UCSD-AML1 (cell line): ENCODE data around the gene LMBRD1.
A peak's percentile ranks its signal among the peaks of the same experiment; 100 is the strongest.
"Not testable (repeated sequence)": the region's sequence is repeated elsewhere in the genome, so short reads cannot be mapped to it uniquely, and the experiment has no call there.

Experiments used
- DNase-seq: peaks from one replicate; lab custom pipeline; 2025; ENCODE audit not compliant: unreplicated experiment; lab: John Stamatoyannopoulos, UW

The LMBRD1 gene

DNA sequence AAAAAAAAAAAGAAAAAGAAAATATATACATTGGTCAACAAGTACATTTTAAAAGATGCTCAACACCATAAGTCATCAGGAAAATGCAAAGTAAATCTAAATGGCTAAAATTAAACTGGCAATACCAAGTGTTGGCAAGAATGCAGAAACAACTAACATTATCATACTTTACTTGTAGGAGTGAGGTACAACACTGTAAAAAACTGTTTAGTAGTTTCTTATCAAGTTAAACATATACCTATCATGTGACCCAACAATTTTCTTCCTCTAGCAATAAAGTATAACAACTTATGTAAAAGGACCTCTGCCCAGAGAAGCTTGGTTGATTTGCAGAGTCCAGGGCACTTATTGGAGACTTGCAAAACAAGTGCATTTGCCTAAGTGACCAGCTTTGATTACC, 40.4 kb downstream of the LMBRD1 start:
- DNase-seq: no peak

DNA sequence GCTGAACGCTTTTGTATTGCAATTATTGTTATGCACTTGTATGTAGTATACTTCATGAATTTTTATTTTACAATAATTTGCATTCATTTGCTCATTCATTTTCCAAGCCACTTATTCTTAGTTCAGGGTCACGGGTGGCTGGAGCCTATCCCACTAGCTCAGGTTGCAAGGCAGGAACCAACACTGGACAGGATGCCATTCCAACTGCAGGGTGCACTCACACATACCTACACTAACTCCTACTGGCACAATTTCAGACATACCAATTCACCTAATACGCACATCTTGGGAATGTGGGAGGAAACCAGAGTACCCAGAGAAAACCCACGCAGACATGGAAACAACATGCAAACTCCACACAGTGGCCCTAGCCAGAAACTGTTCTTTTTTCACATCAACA, 61.8 kb downstream of the LMBRD1 start:
- no peak for DNase-seq

DNA sequence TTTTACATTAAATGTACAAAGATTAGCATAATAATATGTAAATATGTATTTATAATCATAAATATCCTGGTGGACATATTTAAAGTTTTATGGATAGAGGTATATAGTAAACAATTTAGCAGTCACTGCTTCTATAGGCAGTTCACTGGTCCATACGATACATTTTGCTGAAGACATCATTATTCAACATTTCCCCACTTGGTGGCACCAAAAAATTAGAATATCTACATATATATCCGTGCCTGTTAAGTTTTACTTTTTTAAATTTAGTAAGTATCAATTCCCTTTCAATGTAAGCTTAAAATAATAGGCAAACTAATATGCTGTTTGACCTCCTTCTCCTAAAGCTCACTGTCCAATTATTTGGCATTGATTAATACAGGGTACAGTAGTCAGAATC, 64.2 kb downstream of the LMBRD1 start:
- no peak for DNase-seq

DNA sequence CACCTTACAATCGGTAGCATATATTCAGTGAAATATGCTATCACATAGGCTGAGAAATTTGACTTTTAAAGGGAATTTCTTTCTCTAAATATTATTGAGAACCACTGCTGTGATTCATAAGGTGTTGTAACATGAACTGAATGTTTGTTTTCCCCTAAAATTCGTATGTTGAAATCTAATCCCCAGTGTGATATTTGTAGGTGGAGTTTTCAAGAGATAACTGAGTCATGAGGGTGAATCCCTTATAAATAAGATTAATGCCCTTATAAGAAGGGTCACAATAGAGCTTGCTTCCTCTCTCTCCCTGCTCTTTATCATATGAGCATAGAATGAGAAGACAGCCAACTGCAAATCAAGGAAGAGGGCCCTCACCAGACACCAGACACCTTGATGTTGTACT, 64.8 kb downstream of the LMBRD1 start:
- no peak for DNase-seq

DNA sequence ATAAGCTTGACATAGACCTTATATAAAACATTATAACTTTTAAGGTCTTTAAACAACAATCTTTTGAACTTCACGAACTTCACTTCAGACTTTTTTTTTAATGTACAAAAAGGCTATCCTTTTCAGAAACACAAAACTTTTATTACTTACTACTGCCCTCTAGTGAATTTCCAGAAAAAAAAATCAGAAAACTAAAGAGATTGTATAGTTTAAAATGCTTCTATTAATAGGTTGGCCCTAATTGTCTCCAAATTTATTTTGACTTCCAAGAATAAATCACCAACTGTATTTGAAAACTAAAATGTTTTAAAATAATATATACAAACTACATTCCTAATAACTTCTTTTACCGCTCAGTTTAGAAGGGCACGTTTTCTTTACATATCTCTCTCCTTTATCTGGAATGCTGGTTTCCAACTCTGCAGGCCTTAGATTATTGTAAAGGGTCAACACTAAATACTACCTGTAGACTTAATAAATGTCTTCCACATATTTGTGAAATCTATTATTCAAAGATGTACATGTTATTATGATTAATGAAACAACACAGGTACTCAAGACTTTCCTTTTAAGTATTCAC, 66.8 kb downstream of the LMBRD1 start:
- no peak for DNase-seq

DNA sequence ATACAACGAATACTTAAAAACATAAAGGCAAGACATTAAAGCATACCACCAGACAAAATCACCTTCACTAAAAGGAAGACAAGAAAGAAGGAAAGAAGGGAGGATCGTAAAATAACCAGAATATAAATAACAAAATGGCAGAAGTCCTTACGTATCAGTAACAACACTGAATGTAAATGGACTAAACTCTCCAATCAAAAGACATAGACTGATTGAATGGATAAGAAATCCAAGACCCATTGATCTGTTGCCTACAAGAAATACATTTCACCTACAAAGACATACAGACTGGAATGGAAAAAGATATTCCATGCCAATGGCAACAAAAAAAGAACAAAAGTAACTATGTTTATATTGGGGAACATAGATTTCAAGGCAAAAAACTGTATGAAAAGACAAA, 74.1 kb downstream of the LMBRD1 start:
- no peak for DNase-seq

DNA sequence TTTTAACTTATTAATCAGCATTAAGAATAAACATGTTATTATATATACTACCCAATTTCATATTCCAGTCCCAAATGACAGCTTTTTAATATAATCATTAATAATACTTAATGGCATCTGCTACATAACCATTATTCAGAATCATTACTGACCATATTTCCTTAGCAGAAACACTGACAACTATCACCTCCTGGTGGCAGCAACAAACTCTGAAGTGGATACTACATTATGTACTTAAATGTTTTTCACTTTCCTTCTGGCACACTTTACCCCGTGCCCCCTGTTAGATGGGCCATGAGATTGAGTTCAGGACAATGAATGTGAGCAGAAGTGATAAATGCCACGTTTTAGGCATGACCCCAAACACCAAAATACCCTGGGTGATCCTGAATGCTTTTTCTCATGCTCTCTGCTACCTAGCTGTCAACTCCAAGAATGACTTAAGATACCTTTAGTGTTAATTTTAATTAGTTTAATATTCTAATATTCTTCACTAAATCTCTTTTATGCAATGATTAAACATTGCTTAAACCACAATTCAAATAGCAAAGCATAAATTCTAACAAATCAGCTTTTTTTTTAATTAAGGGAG, 77.1 kb downstream of the LMBRD1 start:
- DNase-seq: peak; percentile 7

DNA sequence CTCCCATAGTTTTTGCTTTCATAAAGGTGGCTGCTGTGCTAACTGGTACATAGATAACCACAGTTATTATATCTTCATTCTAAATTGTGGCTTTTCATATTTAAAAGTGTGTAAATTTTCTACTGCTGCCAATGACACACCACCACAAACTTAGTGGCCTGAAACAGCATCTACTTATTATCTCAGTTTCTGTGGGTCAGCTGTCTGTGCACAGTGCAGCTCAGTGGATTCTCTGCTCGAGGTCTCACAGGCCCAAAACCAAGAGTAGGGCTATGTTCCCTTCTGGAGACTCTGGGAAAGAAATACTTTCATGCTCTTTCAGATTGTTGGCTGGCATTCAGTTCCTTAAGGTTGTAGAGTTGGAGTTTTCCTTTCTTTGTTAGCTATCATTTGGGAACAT, 90.1 kb downstream of the LMBRD1 start:
- no peak for DNase-seq

DNA sequence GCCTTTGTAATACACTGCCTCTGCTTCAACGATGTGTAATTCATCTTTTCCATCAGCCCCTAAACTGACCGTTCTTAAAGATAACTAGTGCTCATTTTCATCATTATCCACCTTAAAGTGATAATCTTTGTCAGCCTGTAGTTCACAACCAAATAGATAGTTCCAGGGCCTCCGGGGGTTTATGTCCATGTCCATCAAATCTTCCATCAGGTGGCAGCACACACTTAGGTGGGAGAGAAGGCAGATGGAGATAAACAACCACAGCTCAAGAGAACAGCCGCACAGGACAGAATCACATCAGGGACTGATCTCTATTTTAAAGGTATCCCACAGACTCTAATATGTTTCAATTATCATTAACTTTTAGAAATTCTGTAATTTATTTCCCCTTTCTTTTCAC, 90.9 kb downstream of the LMBRD1 start:
- DNase-seq: no peak

DNA sequence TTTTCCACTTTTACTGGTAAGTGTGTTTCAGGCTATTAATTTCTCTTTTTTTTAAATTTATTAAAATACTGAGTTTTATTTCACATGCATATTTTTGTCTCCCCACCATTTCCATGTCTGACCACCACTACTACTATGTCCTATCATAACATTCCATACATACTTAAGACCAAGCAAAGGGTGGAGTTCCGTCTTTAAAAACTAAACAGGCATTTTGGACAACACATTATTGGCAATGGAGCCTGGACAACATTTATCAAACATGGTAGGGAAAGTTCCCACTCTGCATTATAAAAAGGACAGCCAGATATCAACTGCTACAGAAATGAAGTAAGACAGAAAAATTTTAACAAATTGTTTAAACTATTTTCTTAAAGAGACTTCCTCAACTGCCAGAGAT, 91.9 kb downstream of the LMBRD1 start:
- no peak for DNase-seq

DNA sequence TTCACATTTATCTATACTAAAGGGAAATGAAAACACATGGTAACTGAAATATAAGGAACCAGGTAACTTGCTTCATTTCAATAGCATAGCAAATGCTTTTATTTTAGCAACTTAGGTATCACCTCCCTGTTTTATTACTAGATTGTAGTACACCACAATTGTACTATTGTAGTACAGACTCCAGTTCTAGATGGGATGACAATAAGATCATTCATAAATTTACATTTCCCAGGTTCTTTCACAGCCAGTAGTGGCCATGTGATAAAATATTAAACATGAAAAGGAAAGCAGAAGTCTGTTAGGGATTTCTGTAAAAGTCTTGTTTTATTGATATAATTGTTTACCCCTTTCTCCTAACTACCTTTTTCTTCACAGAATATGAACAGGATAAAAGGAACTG, 97.2 kb downstream of the LMBRD1 start:
- DNase-seq: no peak

DNA sequence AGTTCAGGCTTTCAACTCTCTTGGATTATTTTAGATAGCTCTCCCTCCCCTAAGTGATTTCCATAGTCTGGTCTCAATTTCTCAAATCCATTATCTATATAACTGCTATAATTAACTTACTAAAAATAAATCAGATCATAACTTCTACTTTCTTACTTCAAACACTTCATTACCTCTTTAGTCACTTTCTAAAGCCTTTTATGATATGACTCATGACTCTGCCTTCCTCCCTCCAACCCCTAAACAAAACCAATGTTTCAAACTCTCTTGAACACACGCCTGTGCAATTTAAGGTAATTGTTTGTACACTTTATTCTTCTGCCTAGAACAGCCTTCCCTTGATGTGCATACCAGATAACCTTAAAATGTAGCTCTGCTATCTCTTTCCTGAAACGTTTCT, 100.5 kb downstream of the LMBRD1 start:
- no peak for DNase-seq

DNA sequence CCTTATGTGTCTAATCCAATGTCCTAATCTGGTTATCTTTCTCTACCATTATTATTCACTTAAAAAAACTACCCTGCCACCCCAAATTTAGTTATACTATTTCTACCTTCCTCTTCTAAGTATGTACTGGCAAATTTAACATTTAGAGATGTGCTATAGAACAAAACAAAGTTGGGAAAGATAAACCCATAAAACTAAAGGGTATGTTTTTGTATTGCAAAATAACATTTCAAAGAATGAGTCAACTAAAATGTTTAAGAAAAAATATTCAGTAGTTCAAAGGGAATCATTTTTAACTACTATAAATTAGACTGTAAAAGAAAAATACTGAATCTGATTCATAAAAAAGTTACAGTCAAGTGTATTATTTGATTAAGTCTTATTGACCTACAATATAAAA, 103.0 kb downstream of the LMBRD1 start:
- no peak for DNase-seq

DNA sequence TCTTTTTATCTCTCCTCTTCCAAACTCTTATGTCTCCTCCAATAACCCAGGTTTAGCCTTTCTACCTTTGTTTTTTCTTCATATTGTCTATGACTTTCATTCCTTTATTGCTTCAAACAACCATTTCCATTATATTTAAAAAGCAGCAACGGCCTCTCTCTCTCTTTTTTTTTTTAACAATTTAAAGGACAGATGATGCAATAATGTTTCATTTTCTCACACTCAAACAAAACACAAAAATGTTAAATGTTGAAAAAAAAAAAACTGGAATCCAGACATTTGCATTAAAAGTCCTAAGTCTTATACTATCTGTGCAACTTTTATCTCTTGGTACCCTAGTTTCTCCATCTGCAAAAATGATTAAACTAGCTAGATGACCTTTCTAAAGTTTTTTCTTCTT, 105.8 kb downstream of the LMBRD1 start:
- DNase-seq: no peak

DNA sequence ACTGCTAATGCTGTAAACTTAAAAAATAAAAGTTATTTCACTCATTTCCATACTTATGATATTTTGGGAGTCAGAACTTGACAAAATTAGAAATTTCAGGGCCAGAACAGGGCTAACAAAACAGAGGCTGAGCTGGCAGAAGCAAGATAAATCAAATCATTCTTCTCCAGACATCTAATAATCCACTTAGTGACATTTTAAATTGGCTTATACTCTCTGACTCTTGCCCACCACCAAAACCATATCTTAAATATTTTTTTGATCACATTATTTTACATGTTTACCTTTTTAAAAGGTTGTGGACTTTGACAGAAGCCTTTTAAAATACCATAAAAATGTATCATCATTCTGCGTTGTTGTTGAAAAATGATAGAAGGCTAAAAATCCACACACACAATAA, 116.5 kb downstream of the LMBRD1 start:
- DNase-seq: no peak

DNA sequence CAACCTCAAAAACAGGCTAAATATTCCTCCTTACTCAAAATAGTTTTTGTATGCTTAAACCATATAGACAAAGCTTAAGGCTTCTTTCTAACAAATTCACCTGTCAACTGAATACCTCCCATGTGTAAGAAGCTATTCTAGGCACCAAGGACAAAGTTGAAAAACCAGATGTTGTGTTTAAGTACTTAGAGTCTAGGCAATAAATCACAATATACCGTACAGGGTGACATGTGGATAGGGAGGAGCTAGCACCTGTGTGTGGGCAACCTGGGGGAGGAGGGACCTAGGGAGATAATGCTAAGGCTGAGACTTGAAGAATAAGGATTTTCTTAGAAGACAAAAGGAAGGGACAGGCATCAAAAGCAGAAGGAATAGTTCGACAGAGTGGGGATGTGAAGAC, 123.5 kb downstream of the LMBRD1 start:
- DNase-seq: no peak

DNA sequence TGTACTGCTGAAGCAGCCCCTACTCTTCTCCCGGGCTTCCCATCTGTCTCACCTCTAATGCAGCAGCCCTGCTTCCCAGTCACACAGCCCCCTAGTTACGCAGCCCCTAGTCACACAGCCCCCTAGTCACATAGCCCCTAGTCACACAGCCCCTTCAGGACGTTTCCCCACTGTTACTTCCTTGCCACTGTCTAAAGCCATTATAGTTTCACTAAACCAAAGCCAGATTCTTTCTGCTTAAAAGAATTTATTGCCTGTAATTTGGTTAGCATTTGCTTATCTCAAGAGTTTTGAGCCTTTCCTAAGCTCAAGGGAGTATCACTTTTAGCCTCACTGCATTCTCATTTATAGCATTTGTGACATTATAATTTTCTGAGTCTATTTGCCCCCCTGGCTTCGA, 127.9 kb downstream of the LMBRD1 start:
- no peak for DNase-seq

DNA sequence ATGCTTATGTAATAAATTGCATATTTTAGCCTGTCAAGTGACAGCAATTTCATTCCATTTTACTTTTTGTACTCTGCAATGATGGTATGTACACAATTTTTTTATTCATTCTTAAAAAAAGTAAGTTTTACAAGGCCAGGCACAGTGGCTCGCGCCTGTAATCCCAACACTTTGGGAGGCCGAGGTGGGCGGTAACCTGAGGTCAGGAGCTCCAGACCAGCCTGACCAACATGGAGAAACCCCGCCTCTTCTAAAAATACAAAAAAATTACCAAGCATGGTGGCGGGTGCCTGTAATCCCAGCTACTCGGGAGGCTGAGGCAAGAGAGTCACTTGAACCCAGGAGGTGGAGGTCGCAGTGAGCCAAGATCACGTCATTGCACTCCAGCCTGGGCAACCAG, 130.0 kb downstream of the LMBRD1 start:
- not testable (repeated sequence) for DNase-seq

DNA sequence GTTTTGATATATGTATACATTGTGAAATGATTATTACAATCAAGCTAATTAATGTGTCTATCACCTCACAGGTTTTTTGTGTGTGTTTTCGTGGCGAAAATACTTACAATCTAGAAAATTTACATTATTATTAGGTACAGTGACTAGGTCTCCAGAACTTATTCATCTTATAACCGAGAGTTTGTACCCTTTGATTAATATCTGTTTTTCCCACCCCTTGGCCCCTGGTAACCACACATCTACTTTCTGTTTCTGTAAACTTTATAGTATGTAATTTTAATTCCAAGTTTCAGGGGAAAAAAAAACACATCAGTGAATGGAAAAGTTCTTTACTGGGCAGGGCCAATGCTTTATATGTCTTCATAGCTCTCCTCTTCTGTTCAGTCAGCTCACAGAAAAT, 131.4 kb downstream of the LMBRD1 start:
- DNase-seq: no peak

DNA sequence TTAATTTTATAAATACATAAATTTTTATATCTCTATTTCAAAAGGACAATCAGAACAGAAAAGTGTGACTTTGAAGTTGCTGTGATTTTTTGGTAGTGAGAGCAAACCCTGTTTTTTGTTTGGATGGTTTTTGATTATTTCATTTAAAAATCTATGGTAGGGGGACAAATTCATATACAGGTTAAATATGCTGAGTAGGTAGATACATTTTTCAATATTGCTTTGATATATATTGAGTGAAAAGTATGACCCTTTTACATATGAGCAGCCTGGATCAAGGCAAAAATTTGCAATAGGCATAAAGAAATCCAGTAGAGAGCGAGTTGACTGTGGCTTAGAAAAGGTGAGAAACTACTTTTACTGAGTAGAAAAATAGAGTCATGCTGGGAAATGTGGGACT, 132.3 kb downstream of the LMBRD1 start:
- no peak for DNase-seq

DNA sequence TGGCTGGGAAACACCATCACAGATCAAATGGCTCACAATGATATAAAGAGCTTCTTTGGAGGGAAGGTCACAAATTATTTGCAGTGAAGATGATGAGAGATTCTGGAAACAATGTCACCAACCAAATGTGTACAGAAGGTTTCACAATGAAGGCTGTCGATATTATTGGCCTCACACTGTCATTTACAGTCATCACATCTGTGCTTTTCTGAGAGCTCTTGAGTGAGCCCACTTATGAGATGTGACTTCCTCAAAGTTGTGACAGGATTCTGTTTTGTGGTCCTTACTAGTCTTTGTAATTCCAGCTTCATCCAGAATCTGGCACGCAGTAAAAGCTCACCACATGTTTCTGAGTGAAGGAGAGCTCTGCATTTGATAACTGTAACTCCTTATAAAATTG, 133.6 kb downstream of the LMBRD1 start:
- DNase-seq: no peak

DNA sequence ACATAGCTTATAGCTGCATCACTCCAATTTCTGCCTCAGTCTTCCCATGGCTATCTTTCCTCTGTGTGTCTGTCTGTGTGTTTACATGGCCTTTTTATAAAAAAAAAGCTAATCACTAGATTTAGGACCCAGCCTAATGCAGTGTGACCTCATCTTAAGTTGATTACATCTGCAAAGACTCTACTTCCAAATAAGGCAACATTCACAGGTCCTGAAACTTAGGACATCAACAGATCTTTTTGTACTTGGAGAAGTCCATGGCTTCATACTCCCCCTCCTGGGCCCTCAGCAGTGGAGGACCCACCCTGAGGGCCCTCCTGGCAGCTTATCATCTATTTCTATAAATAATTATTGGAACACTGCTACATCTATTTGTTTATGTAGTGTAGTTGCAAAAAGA, 146.1 kb downstream of the LMBRD1 start:
- DNase-seq: no peak

DNA sequence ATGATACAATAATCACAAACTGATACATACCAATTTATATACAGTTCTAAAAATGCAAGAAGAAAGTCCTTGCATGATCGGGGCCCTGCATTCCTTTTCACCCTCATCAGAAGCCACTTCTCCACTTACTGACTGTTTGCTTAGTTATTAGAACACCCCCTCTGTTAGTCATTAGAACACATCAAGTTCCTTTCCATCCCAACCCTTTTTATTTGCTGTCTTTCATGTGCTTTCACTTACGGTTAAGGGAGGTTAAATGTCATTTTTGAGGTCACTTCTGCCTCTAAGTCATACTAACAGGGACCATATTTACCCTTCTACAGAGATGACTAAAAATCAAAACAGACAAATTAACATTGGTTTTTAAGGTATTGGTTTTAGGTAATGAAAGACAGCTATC, 149.1 kb downstream of the LMBRD1 start:
- DNase-seq: no peak

DNA sequence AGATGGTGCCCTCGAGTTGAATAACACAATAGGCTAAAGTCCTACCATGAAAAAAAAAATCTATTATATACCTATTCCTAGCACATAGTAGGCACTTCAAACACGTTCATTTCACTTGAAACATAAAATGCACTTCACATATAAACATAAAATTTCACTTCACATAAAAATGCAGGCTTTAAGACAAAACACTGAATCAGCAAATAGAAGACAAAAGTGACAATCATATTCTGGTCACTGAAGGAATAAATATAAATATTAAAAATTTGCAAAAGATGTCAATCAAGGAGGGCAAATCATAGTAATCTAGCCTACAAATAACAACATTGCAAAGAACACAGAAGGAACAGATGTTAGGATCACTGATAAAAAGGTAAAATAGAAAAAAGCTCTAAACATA, 153.1 kb downstream of the LMBRD1 start:
- DNase-seq: no peak
